Endothelial cell of umbilical vein (primary cell): ENCODE measurements around the gene BACE1-AS. TPM values are rescaled to one million over a fixed set of nuclear protein-coding genes. Genes with fewer than 3 reads are reported as not detected.

Experiments used
- BruUV-seq: library from RNA; stranded (reverse); fragments of 400-500 nt; replicated peaks from 2 replicates; lab custom pipeline; 2021; lab: Mats Ljungman, UMichigan
- CTCF ChIA-PET: fragments of 300-600, 350-600 bp; sonication (Branson Sonifier 250); formaldehyde crosslinking; loops from one replicate; lab custom pipeline; 2021; ENCODE audit warnings: antibody characterized with exemption, inconsistent platforms; lab: Charles Lee
- POLR2A ChIA-PET: fragments of 300-600, 350-600 bp; sonication (Branson Sonifier 250); formaldehyde crosslinking; loops from one replicate; lab custom pipeline; 2021; ENCODE audit warnings: antibody characterized with exemption, inconsistent platforms; lab: Charles Lee
- DNase-seq: peaks from one replicate; pipeline ENCODE4 v3.0.0-alpha.2; 2011; ENCODE audit warnings: low read depth, low spot score
- FAIRE-seq: peaks from 2 replicates; lab custom pipeline; 2011; peaks lifted over from hg19 to GRCh38; lab: Jason Lieb, UNC
- H2AFZ ChIP-seq: 2 replicates; pipeline ENCODE4 v1.6.0; 2012; ENCODE audit warnings: low read depth, low read length, control low read depth, inconsistent platforms
- H3K27ac ChIP-seq: 2 replicates; pipeline ENCODE4 v1.5.1; 2011; ENCODE audit warnings: low read depth, mild to moderate bottlenecking, control low read depth, low read length, moderate library complexity; ENCODE audit not compliant: insufficient read depth
- H3K27me3 ChIP-seq, 2 experiments: 2 replicates each; pipeline versions ENCODE4 v1.6.0 to v1.6.1; 2011; ENCODE audit warnings: low read length in 2 of 2, mixed read lengths in 1 of 2; ENCODE audit not compliant: control insufficient read depth in 2 of 2, insufficient read depth in 2 of 2
- H3K36me3 ChIP-seq, 2 experiments: 2 replicates in 1 of 2; 3 replicates in 1 of 2; pipeline ENCODE4 v1.5.1; 2011; ENCODE audit warnings: low read length in 2 of 2, mild to moderate bottlenecking in 1 of 2, moderate library complexity in 1 of 2; ENCODE audit not compliant: control insufficient read depth in 2 of 2, insufficient read depth in 2 of 2; ENCODE audit errors: extremely low read depth in 1 of 2
- H3K4me1 ChIP-seq: 3 replicates; pipeline ENCODE4 v1.5.1; 2011; ENCODE audit warnings: mild to moderate bottlenecking, low read length; ENCODE audit not compliant: control insufficient read depth, insufficient read depth; ENCODE audit errors: extremely low read depth
- H3K4me2 ChIP-seq: 2 replicates; pipeline ENCODE4 v1.6.1; 2011; ENCODE audit warnings: low read length, control low read depth, mixed read lengths; ENCODE audit not compliant: insufficient read depth
- H3K4me3 ChIP-seq, 3 experiments: fragments of 200-600 bp in 1 of 3; sonication (generic), shearing (Covaris generic) in 1 of 3; replicated peaks in 1 of 3; 2 replicates each; pipeline ENCODE4 v1.5.1; 2011 to 2016; ENCODE audit warnings: control low read depth in 3 of 3, low read length in 3 of 3, mild to moderate bottlenecking in 2 of 3, inconsistent platforms in 1 of 3, low read depth in 1 of 3, moderate library complexity in 1 of 3; ENCODE audit not compliant: insufficient read depth in 1 of 3
- H3K79me2 ChIP-seq: 2 replicates; pipeline ENCODE4 v1.6.0; 2012; ENCODE audit warnings: low read length, inconsistent platforms; ENCODE audit not compliant: control insufficient read depth, insufficient read depth
- H3K9ac ChIP-seq: replicated peaks from 2 replicates; pipeline ENCODE3; 2011; ENCODE audit warnings: low read length, control low read depth; ENCODE audit not compliant: insufficient read depth; ENCODE audit errors: extremely low read depth
- H3K9me1 ChIP-seq: replicated peaks from 3 replicates; pipeline ENCODE4 v1.6.0; 2011; ENCODE audit warnings: mild to moderate bottlenecking, low read length; ENCODE audit not compliant: control insufficient read depth, insufficient read depth; ENCODE audit errors: extremely low read depth
- H3K9me3 ChIP-seq: replicated peaks from 2 replicates; pipeline ENCODE4 v1.5.1; 2012; ENCODE audit warnings: low read length, inconsistent platforms; ENCODE audit not compliant: control insufficient read depth, insufficient read depth
- H4K20me1 ChIP-seq: replicated peaks from 2 replicates; pipeline ENCODE3; 2011; ENCODE audit warnings: mild to moderate bottlenecking, low read length; ENCODE audit not compliant: control insufficient read depth, insufficient read depth; ENCODE audit errors: extremely low read depth
- CTCF ChIP-seq, 2 donors: IDR thresholded peaks; 1 replicate in 1 of 2; 2 replicates in 1 of 2; pipeline ENCODE4 v1.5.1; 2011; ENCODE audit warnings: low read length in 2 of 2, mild to moderate bottlenecking in 2 of 2, moderate library complexity in 2 of 2, control low read depth in 1 of 2, inconsistent platforms in 1 of 2, low read depth in 1 of 2; ENCODE audit not compliant: insufficient read depth in 1 of 2; ENCODE audit errors: extremely low read depth in 1 of 2
- EZH2 ChIP-seq: IDR thresholded peaks from 2 replicates; pipeline ENCODE4 v1.6.1; 2012; ENCODE audit warnings: borderline replicate concordance, low read depth, mild to moderate bottlenecking, moderate library complexity, low read length, inconsistent platforms; ENCODE audit not compliant: severe bottlenecking
- FOS ChIP-seq: IDR thresholded peaks from 2 replicates; pipeline ENCODE4 v1.6.1; 2011; ENCODE audit warnings: mild to moderate bottlenecking, low read length, moderate library complexity, borderline replicate concordance; ENCODE audit not compliant: insufficient read depth
- GATA2 ChIP-seq: IDR thresholded peaks from 2 replicates; pipeline ENCODE4 v1.7.0; 2011; ENCODE audit warnings: low read depth, mild to moderate bottlenecking, moderate library complexity, mixed read lengths, low read length; ENCODE audit not compliant: insufficient read length, insufficient read depth
- JUN ChIP-seq: IDR thresholded peaks from 2 replicates; pipeline ENCODE4 v1.6.1; 2011; ENCODE audit warnings: borderline replicate concordance, low read depth; ENCODE audit not compliant: insufficient read length, insufficient read depth
- MAX ChIP-seq: IDR thresholded peaks from 2 replicates; pipeline ENCODE4 v1.6.1; 2011; ENCODE audit not compliant: insufficient read depth, insufficient read length
- MYC ChIP-seq: IDR thresholded peaks from one replicate; pipeline ENCODE4 v1.6.1; 2011; ENCODE audit warnings: mild to moderate bottlenecking, low read depth, low read length
- POLR2A ChIP-seq: IDR thresholded peaks from 2 replicates; pipeline ENCODE4 v1.6.1; 2012; ENCODE audit warnings: low read depth, mild to moderate bottlenecking, control low read depth, low read length
- POLR2AphosphoS5 ChIP-seq: IDR thresholded peaks from 2 replicates; pipeline ENCODE4 v1.6.1; 2012; ENCODE audit warnings: low read depth, mild to moderate bottlenecking, control low read depth, low read length, moderate library complexity; ENCODE audit not compliant: insufficient read depth
- dilution Hi-C: fragments of 300-500 bp; cut with MboI; formaldehyde crosslinking; loops from one replicate; pipeline ENCODE4 v1.15.0; 2019; ENCODE audit warnings: low sequenced_read_pairs; ENCODE audit not compliant: extremely low pct_ligation_motif_present
- intact Hi-C: fragments of 100-400 bp; cut with micrococcal nuclease; formaldehyde crosslinking; loops from one replicate; pipeline ENCODE4 v1.10.0; 2022
- polyA plus RNA-seq, 4 experiments: library from polyadenylated mRNA; depleted of rRNA in 3 of 4; stranded (reverse) in 3 of 4; unstranded in 1 of 4; fragments of >200 nt; gene quantifications; 2 replicates each; pipeline versions ENCODE4 v1.2.1 to v1.2.3, GENCODE V29; 2011 to 2012; ENCODE audit warnings: missing spikeins in 1 of 4
- total RNA-seq: library from RNA; stranded (reverse); gene quantifications from 2 replicates; pipeline ENCODE4 v1.2.3, GENCODE V29; 2021

The BACE1-AS gene
- total and polyA plus RNA-seq, 2 donors (not counting 3 experiments of a cell fraction or from before 2014, with no cell fraction given) = 7.6 to 8.1 TPM

- ChIA-PET CTCF (no interaction called here), POLR2A (no interaction called here)
- BruUV-seq = no TSS peak
- Histone ChIP-seq H3K79me2 (no peaks in the 10 kb centered on the region), H3K9me1 (no peaks in the 10 kb centered on the region), H3K9me3 (no peaks in the 10 kb centered on the region), H3K9ac (no peak overlapping the region), H4K20me1 (no peaks in the 10 kb centered on the region), H3K4me1 (peaks cover 5% of the 10 kb centered on the region), H3K4me3 (no peak overlapping the region), H3K27me3 (no peaks in the 10 kb centered on the region), H3K4me2 (no peak overlapping the region), H2AFZ (no peak overlapping the region), H3K36me3 (peaks cover 2 to 7% of the 10 kb centered on the region in 2 experiments), H3K27ac (no peak overlapping the region)
- no peak for TF ChIP-seq GATA2
- TF ChIP-seq EZH2 = no peak
- TF ChIP-seq FOS = no peak
- TF ChIP-seq POLR2AphosphoS5 = no peak
- TF ChIP-seq MAX = no peak
- TF ChIP-seq MYC = no peak
- TF ChIP-seq JUN = no peak
- no peak for TF ChIP-seq POLR2A
- TF ChIP-seq CTCF (IDR thresholded peaks at IDR 0.05; ENCODE audit: extremely low read depth in 1 of 2, insufficient read depth in 1 of 2, low read depth in 1 of 2, low read length in 2 of 2) = no peak
- DNase-seq (no peak), FAIRE-seq (no peak)
- dilution Hi-C loops = no loop called here
- intact Hi-C loops = no loop called here
Observed at GRCh38 chr11:117334896-117335295, 43.8 kb downstream of the BACE1-AS start.
